Omental fat pad (tissue), 4 donors: ENCODE measurements around the gene LCLAT1. TPM values are rescaled to one million over a fixed set of nuclear protein-coding genes. Genes with fewer than 3 reads are reported as not detected.

Source experiments
- ATAC-seq: fragments of 150-250 bp; one replicate; pipeline ENCODE4 v1.9.1; 2016; ENCODE audit warnings: mild to moderate bottlenecking, moderate library complexity; ENCODE audit not compliant: low FRiP score
- DNase-seq: peaks from one replicate; pipeline ENCODE4 v3.0.0-alpha.2; 2019; ENCODE audit warnings: low spot score
- total RNA-seq, 4 donors: library from RNA; depleted of rRNA; stranded (reverse); fragments of >200 nt; gene quantifications; one replicate each; pipeline ENCODE4 v1.1.0, GENCODE V29; 2016
- TF ChIP-seq, protein P1 (sequence below), 3 donors: fragments of 450-650 bp; IDR thresholded peaks; one replicate each; pipeline ENCODE4 v1.5.1; 2016 to 2017; ENCODE audit warnings: antibody characterized with exemption in 3 of 3, mild to moderate bottlenecking in 3 of 3, moderate library complexity in 2 of 3

LCLAT1 gene
- total RNA-seq, 4 donors from 2014 or later: 6.7 to 10.9 (median 8.7) TPM

DNA sequence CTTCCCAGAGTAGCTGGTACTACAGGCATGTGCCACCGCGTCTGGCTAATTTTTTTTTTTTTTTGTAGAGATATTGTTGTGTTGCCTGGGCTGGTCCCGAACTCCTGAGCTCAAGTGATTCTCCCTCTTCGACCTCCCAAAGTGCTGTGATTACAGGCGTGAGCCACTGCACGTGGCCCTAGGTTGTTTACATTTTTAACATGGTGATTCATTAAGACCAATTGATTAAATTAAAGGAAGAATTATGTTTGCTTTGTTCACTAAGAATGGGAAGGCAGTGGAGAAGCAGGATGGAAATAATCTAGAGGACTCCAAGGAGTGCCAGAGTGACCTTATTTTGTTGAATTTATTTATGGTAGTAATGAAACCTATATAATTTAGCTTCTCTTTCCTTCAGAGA, 7.5 kb downstream of the LCLAT1 start:
- TF ChIP-seq, protein P1, sequence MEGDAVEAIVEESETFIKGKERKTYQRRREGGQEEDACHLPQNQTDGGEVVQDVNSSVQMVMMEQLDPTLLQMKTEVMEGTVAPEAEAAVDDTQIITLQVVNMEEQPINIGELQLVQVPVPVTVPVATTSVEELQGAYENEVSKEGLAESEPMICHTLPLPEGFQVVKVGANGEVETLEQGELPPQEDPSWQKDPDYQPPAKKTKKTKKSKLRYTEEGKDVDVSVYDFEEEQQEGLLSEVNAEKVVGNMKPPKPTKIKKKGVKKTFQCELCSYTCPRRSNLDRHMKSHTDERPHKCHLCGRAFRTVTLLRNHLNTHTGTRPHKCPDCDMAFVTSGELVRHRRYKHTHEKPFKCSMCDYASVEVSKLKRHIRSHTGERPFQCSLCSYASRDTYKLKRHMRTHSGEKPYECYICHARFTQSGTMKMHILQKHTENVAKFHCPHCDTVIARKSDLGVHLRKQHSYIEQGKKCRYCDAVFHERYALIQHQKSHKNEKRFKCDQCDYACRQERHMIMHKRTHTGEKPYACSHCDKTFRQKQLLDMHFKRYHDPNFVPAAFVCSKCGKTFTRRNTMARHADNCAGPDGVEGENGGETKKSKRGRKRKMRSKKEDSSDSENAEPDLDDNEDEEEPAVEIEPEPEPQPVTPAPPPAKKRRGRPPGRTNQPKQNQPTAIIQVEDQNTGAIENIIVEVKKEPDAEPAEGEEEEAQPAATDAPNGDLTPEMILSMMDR (IDR thresholded peaks at IDR 0.05): no peak
- ATAC-seq (no peak), DNase-seq (no peak)

DNA sequence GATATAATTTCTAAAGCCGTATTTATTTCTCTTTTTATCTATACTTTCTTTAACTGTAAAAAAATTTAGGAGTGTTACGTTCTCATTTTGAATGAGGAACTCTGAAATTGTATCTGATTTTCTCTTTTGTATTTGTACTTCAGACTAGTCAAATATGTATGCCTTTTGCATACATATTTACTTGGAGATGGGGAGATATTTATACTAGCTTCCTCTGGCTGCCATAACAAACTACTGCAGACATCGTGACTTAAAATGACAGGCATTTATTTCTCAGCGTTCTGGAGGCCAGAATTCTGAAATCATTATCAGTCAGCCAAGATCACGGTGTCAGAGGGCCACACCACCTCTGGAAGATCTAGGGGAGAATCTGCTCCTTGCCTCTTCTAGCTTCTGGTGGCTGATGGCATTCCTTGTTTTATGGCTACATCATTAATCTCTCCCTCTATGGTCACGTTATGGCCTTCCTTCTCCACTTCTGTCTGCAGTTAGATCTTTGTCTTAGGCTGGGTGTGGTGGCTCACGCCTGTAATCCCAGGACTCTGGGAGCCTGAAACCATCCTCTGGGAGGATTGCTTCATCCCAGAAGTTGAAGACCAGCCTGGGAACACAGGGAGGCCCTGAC, 8.2 kb downstream of the LCLAT1 start:
- TF ChIP-seq, protein P1 (IDR thresholded peaks at IDR 0.05): no peak
- DNase-seq: no peak
- no peak for ATAC-seq

- ATAC-seq: no peak
- DNase-seq: no peak
- TF ChIP-seq, protein P1 (IDR thresholded peaks at IDR 0.05): no peak
These were observed 9.1 kb downstream of the LCLAT1 start for GRCh38 chr2:30456106-30456505.

- no peak for DNase-seq
- TF ChIP-seq, protein P1 (IDR thresholded peaks at IDR 0.05): no peak
- ATAC-seq: no peak
These were observed 9.5 kb downstream of the LCLAT1 start for GRCh38 chr2:30456579-30456978.

GRCh38 chr2:30457296-30457695, 10.2 kb downstream of the LCLAT1 start:
- TF ChIP-seq, protein P1 (IDR thresholded peaks at IDR 0.05): no peak
- DNase-seq (no peak), ATAC-seq (no peak)

DNA sequence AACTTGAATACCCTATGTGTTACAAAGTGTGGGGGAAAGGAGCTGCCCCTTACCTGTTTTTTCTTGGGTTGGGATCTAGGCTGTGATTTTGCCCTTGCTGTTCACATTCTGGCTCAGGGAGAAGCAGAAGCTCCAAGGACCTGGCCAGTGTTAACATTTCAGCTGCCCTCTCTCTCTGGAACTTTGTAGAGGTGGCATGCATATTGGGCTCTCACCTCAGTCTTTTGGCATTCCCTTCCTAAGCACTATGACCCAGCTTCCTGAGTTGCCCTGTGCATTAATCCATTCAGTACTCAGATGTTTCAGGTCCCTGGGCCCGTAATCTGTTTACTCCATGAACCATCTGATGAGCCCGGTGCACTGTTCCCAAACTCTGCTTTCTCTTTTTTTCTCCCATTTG, 12.1 kb downstream of the LCLAT1 start:
- no peak for DNase-seq
- TF ChIP-seq, protein P1 (IDR thresholded peaks at IDR 0.05): no peak
- no peak for ATAC-seq

- TF ChIP-seq, protein P1 (IDR thresholded peaks at IDR 0.05): no peak
- DNase-seq (no peak), ATAC-seq (no peak)
These were observed 15.2 kb downstream of the LCLAT1 start for GRCh38 chr2:30462131-30462857.
